ENCODE measurements around the gene MSRB1. TPM values are rescaled to one million over a fixed set of nuclear protein-coding genes. Genes with fewer than 3 reads are reported as not detected.

The MSRB1 gene
- total RNA-seq, 2 donors from 2014 or later, result 20.6 to 23.5 TPM

- Histone ChIP-seq H3K9ac (ENCODE audit: extremely low read depth, low read length, poor library complexity, severe bottlenecking) (peak within 1 kb of the TSS; percentile 73), H3K27ac (ENCODE audit: low read depth, low read length) (peak within 1 kb of the TSS; percentile 49), H3K9me3 (ENCODE audit: control insufficient read depth, low read length) (no peaks in the 10 kb centered on the region), H3K36me3 (ENCODE audit: control insufficient read depth, insufficient read depth, low read length) (peaks cover 13% of the 10 kb centered on the region), H3K4me3 (ENCODE audit: low read length) (peak within 1 kb of the TSS; percentile 90), H3K27me3 (ENCODE audit: control insufficient read depth, insufficient read depth, low read length, poor library complexity, severe bottlenecking) (no peaks in the 10 kb centered on the region), H3K4me1 (ENCODE audit: control insufficient read depth, insufficient read depth, low read length) (no peaks in the 10 kb centered on the region)
- no peak for TF ChIP-seq CTCF (conservative IDR thresholded peaks at IDR 0.05)
- DNase-seq, result peak; percentile 98
- Mint-ChIP-seq H3K27me3 (ENCODE audit: insufficient read depth) (no peaks in the 10 kb centered on the region), H3K36me3 (ENCODE audit: low read depth) (peaks cover 13% of the 10 kb centered on the region), H3K27ac (peak within 1 kb of the TSS; percentile 93), H3K4me3 (peak within 1 kb of the TSS; percentile 92), H3K4me1 (peaks cover 8% of the 10 kb centered on the region), H3K9me3 (no peaks in the 10 kb centered on the region)
- WGBS, 2 experiments (ENCODE audit: insufficient coverage in 1 of 2, insufficient read length in 1 of 2), result 0 to 1% methylated on average over 24 to 78 of the region's 78 CpGs
Measured at GRCh38 chr16:1971796-1972489, 28.9 kb upstream of the MSRB1 start, which contains the start of gene TBL3. Gene TBL3, plus strand, starts transcription at chr16:1972053. Its CDS starts 112 bp downstream, at chr16:1972165.

GRCh38 chr16:1968146-1968953 is 25.4 kb upstream of the MSRB1 start:
- no peak overlapping the region for H3K4me3 Mint-ChIP-seq
- no peak overlapping the region for H3K27ac Mint-ChIP-seq
- no peak for TF ChIP-seq CTCF (conservative IDR thresholded peaks at IDR 0.05)

DNA sequence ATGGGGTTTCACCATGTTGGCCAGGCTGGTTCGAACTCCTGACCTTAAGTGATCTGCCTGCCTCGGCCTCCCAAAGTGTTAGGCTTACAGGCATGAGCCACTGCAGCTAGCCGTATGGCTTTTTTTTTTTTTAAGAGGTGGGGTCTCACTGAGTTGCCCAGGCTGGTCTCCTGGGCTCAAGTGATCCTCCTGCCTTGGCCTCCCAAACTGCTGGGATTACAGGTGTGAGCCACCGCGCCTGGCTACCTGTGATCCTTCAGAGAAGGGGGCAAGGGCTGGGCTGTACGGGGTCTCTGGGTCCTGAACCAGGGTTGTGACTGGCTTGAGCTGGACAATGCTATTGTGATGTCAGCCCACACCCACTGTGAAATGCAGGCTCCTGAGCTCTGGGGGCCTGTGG is 23.5 kb upstream of the MSRB1 start, which contains the start of gene RNF151:
TSS of gene RNF151 (plus strand) at position 397 of the 400 bp plus-strand sequence. CDS start 26 bp downstream, outside the sequence.
- H3K36me3 Mint-ChIP-seq (ENCODE audit: low read depth), result peaks cover 27% of the 10 kb centered on the region
- peak within 1 kb of the TSS; percentile 93 for H3K4me3 Mint-ChIP-seq
- H3K27ac Mint-ChIP-seq, result peak within 1 kb of the TSS; percentile 93
- 98 to 100% methylated on average over 4 to 6 of the region's 6 CpGs for WGBS, 2 experiments (ENCODE audit: insufficient coverage in 1 of 2, insufficient read length in 1 of 2)
- peak within 1 kb of the TSS; percentile 96 for H3K9ac ChIP-seq (ENCODE audit: extremely low read depth, low read length, poor library complexity, severe bottlenecking)
- no peaks in the 10 kb centered on the region for H3K9me3 Mint-ChIP-seq
- H3K9me3 ChIP-seq (ENCODE audit: control insufficient read depth, low read length), result no peaks in the 10 kb centered on the region
- no peaks in the 10 kb centered on the region for H3K27me3 Mint-ChIP-seq (ENCODE audit: insufficient read depth)
- DNase-seq, result no peak
- H3K4me1 Mint-ChIP-seq, result peaks cover 22% of the 10 kb centered on the region
- peaks cover 24% of the 10 kb centered on the region for H3K36me3 ChIP-seq (ENCODE audit: control insufficient read depth, insufficient read depth, low read length)
- no peak for TF ChIP-seq CTCF (conservative IDR thresholded peaks at IDR 0.05)
- no peak within 1 kb of the TSS for H3K27ac ChIP-seq (ENCODE audit: low read depth, low read length)
- H3K4me3 ChIP-seq (ENCODE audit: low read length), result peak within 1 kb of the TSS; percentile 93
- peaks cover 2% of the 10 kb centered on the region for H3K4me1 ChIP-seq (ENCODE audit: control insufficient read depth, insufficient read depth, low read length)
- H3K27me3 ChIP-seq (ENCODE audit: control insufficient read depth, insufficient read depth, low read length, poor library complexity, severe bottlenecking), result no peaks in the 10 kb centered on the region

More at GRCh38 chr16:1968146-1968953, 25.4 kb upstream of the MSRB1 start:
- Histone ChIP-seq H3K27me3 (ENCODE audit: control insufficient read depth, insufficient read depth, low read length, poor library complexity, severe bottlenecking) (no peaks in the 10 kb centered on the region), H3K36me3 (ENCODE audit: control insufficient read depth, insufficient read depth, low read length) (peaks cover 8% of the 10 kb centered on the region), H3K27ac (ENCODE audit: low read depth, low read length) (no peak overlapping the region), H3K9me3 (ENCODE audit: control insufficient read depth, low read length) (no peaks in the 10 kb centered on the region), H3K4me3 (ENCODE audit: low read length) (no peak overlapping the region), H3K9ac (ENCODE audit: extremely low read depth, low read length, poor library complexity, severe bottlenecking) (no peak overlapping the region), H3K4me1 (ENCODE audit: control insufficient read depth, insufficient read depth, low read length) (peaks cover 2% of the 10 kb centered on the region)
- H3K9me3 Mint-ChIP-seq, result no peaks in the 10 kb centered on the region
- no peaks in the 10 kb centered on the region for H3K27me3 Mint-ChIP-seq (ENCODE audit: insufficient read depth)
- peaks cover 16% of the 10 kb centered on the region for H3K4me1 Mint-ChIP-seq
- WGBS, 2 experiments (ENCODE audit: insufficient coverage in 1 of 2, insufficient read length in 1 of 2), result 92 to 95% methylated on average over 30 to 41 of the region's 41 CpGs
- no peak for DNase-seq
- peaks cover 9% of the 10 kb centered on the region for H3K36me3 Mint-ChIP-seq (ENCODE audit: low read depth)

All from endodermal cell (in vitro differentiated cells).